Measurements from ENCODE around the gene SLIT3.

Gene SLIT3

GRCh38 chr5:168879331-168879730 is 421.6 kb downstream of the SLIT3 start:
- Histone ChIP-seq H3K27me3 (ENCODE audit: control insufficient read depth, insufficient read depth, low read length) (peaks cover 13% of the 10 kb centered on the region), H3K4me1 (ENCODE audit: control insufficient read depth, insufficient read depth, low read length) (peaks cover 13% of the 10 kb centered on the region), H3K36me3 (ENCODE audit: control insufficient read depth, insufficient read depth, low read length) (no peaks in the 10 kb centered on the region), H3K9ac (ENCODE audit: low read depth, low read length) (no peak overlapping the region), H3K9me3 (ENCODE audit: control insufficient read depth, insufficient read depth, low read length) (no peaks in the 10 kb centered on the region), H3K4me3 (ENCODE audit: low read depth, low read length) (no peak overlapping the region)

GRCh38 chr5:168878135-168878745 is 422.7 kb downstream of the SLIT3 start:
- H3K36me3 ChIP-seq (ENCODE audit: control insufficient read depth, insufficient read depth, low read length), result no peaks in the 10 kb centered on the region
- H3K4me3 ChIP-seq (ENCODE audit: low read depth, low read length), result no peak overlapping the region
- no peak overlapping the region for H3K9ac ChIP-seq (ENCODE audit: low read depth, low read length)
- peaks cover 13% of the 10 kb centered on the region for H3K4me1 ChIP-seq (ENCODE audit: control insufficient read depth, insufficient read depth, low read length)
- H3K27me3 ChIP-seq (ENCODE audit: control insufficient read depth, insufficient read depth, low read length), result peaks cover 13% of the 10 kb centered on the region
- H3K9me3 ChIP-seq (ENCODE audit: control insufficient read depth, insufficient read depth, low read length), result no peaks in the 10 kb centered on the region

- peaks cover 9% of the 10 kb centered on the region for H3K27me3 ChIP-seq (ENCODE audit: control insufficient read depth, insufficient read depth, low read length)
- no peak overlapping the region for H3K4me3 ChIP-seq (ENCODE audit: low read depth, low read length)
- no peaks in the 10 kb centered on the region for H3K9me3 ChIP-seq (ENCODE audit: control insufficient read depth, insufficient read depth, low read length)
- no peak overlapping the region for H3K9ac ChIP-seq (ENCODE audit: low read depth, low read length)
- H3K36me3 ChIP-seq (ENCODE audit: control insufficient read depth, insufficient read depth, low read length), result no peaks in the 10 kb centered on the region
- H3K4me1 ChIP-seq (ENCODE audit: control insufficient read depth, insufficient read depth, low read length), result peaks cover 7% of the 10 kb centered on the region
These were observed 423.6 kb downstream of the SLIT3 start for GRCh38 chr5:168877132-168877892.

GRCh38 chr5:168876419-168876818 is 424.5 kb downstream of the SLIT3 start:
- H3K27me3 ChIP-seq (ENCODE audit: control insufficient read depth, insufficient read depth, low read length), result peaks cover 7% of the 10 kb centered on the region
- no peaks in the 10 kb centered on the region for H3K36me3 ChIP-seq (ENCODE audit: control insufficient read depth, insufficient read depth, low read length)
- H3K9ac ChIP-seq (ENCODE audit: low read depth, low read length), result no peak overlapping the region
- H3K4me1 ChIP-seq (ENCODE audit: control insufficient read depth, insufficient read depth, low read length), result peaks cover 7% of the 10 kb centered on the region
- no peaks in the 10 kb centered on the region for H3K9me3 ChIP-seq (ENCODE audit: control insufficient read depth, insufficient read depth, low read length)
- no peak overlapping the region for H3K4me3 ChIP-seq (ENCODE audit: low read depth, low read length)

- no peaks in the 10 kb centered on the region for H3K9me3 ChIP-seq (ENCODE audit: control insufficient read depth, insufficient read depth, low read length)
- no peak overlapping the region for H3K9ac ChIP-seq (ENCODE audit: low read depth, low read length)
- peaks cover 7% of the 10 kb centered on the region for H3K27me3 ChIP-seq (ENCODE audit: control insufficient read depth, insufficient read depth, low read length)
- H3K36me3 ChIP-seq (ENCODE audit: control insufficient read depth, insufficient read depth, low read length), result no peaks in the 10 kb centered on the region
- peaks cover 5% of the 10 kb centered on the region for H3K4me1 ChIP-seq (ENCODE audit: control insufficient read depth, insufficient read depth, low read length)
- no peak overlapping the region for H3K4me3 ChIP-seq (ENCODE audit: low read depth, low read length)
These were observed 425.1 kb downstream of the SLIT3 start for GRCh38 chr5:168875832-168876231.

- Histone ChIP-seq H3K4me3 (ENCODE audit: low read depth, low read length) (no peak overlapping the region), H3K9me3 (ENCODE audit: control insufficient read depth, insufficient read depth, low read length) (no peaks in the 10 kb centered on the region), H3K4me1 (ENCODE audit: control insufficient read depth, insufficient read depth, low read length) (peaks cover 3% of the 10 kb centered on the region), H3K36me3 (ENCODE audit: control insufficient read depth, insufficient read depth, low read length) (no peaks in the 10 kb centered on the region), H3K9ac (ENCODE audit: low read depth, low read length) (no peak overlapping the region), H3K27me3 (ENCODE audit: control insufficient read depth, insufficient read depth, low read length) (peaks cover 7% of the 10 kb centered on the region)
These were observed 426.1 kb downstream of the SLIT3 start for GRCh38 chr5:168874713-168875380.

- Histone ChIP-seq H3K4me1 (ENCODE audit: control insufficient read depth, insufficient read depth, low read length) (peaks cover 3% of the 10 kb centered on the region), H3K9ac (ENCODE audit: low read depth, low read length) (no peak overlapping the region), H3K27me3 (ENCODE audit: control insufficient read depth, insufficient read depth, low read length) (no peaks in the 10 kb centered on the region), H3K9me3 (ENCODE audit: control insufficient read depth, insufficient read depth, low read length) (no peaks in the 10 kb centered on the region), H3K36me3 (ENCODE audit: control insufficient read depth, insufficient read depth, low read length) (no peaks in the 10 kb centered on the region), H3K4me3 (ENCODE audit: low read depth, low read length) (no peak overlapping the region)
These were observed 428.7 kb downstream of the SLIT3 start for GRCh38 chr5:168872246-168872645.

GRCh38 chr5:168870910-168871309 is 430.0 kb downstream of the SLIT3 start:
- H3K9ac ChIP-seq (ENCODE audit: low read depth, low read length), result no peak overlapping the region
- H3K27me3 ChIP-seq (ENCODE audit: control insufficient read depth, insufficient read depth, low read length), result no peaks in the 10 kb centered on the region
- H3K4me3 ChIP-seq (ENCODE audit: low read depth, low read length), result no peak overlapping the region
- peaks cover 7% of the 10 kb centered on the region for H3K4me1 ChIP-seq (ENCODE audit: control insufficient read depth, insufficient read depth, low read length)
- H3K9me3 ChIP-seq (ENCODE audit: control insufficient read depth, insufficient read depth, low read length), result no peaks in the 10 kb centered on the region
- no peaks in the 10 kb centered on the region for H3K36me3 ChIP-seq (ENCODE audit: control insufficient read depth, insufficient read depth, low read length)

GRCh38 chr5:168869615-168870227 is 431.2 kb downstream of the SLIT3 start:
- H3K36me3 ChIP-seq (ENCODE audit: control insufficient read depth, insufficient read depth, low read length), result no peaks in the 10 kb centered on the region
- no peak overlapping the region for H3K9ac ChIP-seq (ENCODE audit: low read depth, low read length)
- H3K27me3 ChIP-seq (ENCODE audit: control insufficient read depth, insufficient read depth, low read length), result no peaks in the 10 kb centered on the region
- H3K4me1 ChIP-seq (ENCODE audit: control insufficient read depth, insufficient read depth, low read length), result peaks cover 5% of the 10 kb centered on the region
- no peaks in the 10 kb centered on the region for H3K9me3 ChIP-seq (ENCODE audit: control insufficient read depth, insufficient read depth, low read length)
- no peak overlapping the region for H3K4me3 ChIP-seq (ENCODE audit: low read depth, low read length)

- Histone ChIP-seq H3K9ac (ENCODE audit: low read depth, low read length) (no peak overlapping the region), H3K36me3 (ENCODE audit: control insufficient read depth, insufficient read depth, low read length) (no peaks in the 10 kb centered on the region), H3K9me3 (ENCODE audit: control insufficient read depth, insufficient read depth, low read length) (no peaks in the 10 kb centered on the region), H3K27me3 (ENCODE audit: control insufficient read depth, insufficient read depth, low read length) (no peaks in the 10 kb centered on the region), H3K4me3 (ENCODE audit: low read depth, low read length) (no peak overlapping the region), H3K4me1 (ENCODE audit: control insufficient read depth, insufficient read depth, low read length) (peaks cover 5% of the 10 kb centered on the region)
These were observed 433.7 kb downstream of the SLIT3 start for GRCh38 chr5:168867241-168867640.

GRCh38 chr5:168865968-168866367 is 435.0 kb downstream of the SLIT3 start:
- H3K27me3 ChIP-seq (ENCODE audit: control insufficient read depth, insufficient read depth, low read length), result no peaks in the 10 kb centered on the region
- no peak overlapping the region for H3K4me3 ChIP-seq (ENCODE audit: low read depth, low read length)
- no peak overlapping the region for H3K9ac ChIP-seq (ENCODE audit: low read depth, low read length)
- H3K4me1 ChIP-seq (ENCODE audit: control insufficient read depth, insufficient read depth, low read length), result peaks cover 5% of the 10 kb centered on the region
- H3K9me3 ChIP-seq (ENCODE audit: control insufficient read depth, insufficient read depth, low read length), result no peaks in the 10 kb centered on the region
- no peaks in the 10 kb centered on the region for H3K36me3 ChIP-seq (ENCODE audit: control insufficient read depth, insufficient read depth, low read length)
